Stimulated activated CD8-positive, alpha-beta memory T cell treated with anti-CD3 and anti-CD28 coated beads, Interleukin-15, amount 100 ng/mL, for 48 hours (primary cell): ENCODE data around the gene CCDC82.

Experiments used
- DNase-seq, 2 donors: peaks; one replicate each; pipeline ENCODE4 v3.0.0-alpha.2; 2020; ENCODE audit warnings: low read depth in 2 of 2

Gene CCDC82

DNA sequence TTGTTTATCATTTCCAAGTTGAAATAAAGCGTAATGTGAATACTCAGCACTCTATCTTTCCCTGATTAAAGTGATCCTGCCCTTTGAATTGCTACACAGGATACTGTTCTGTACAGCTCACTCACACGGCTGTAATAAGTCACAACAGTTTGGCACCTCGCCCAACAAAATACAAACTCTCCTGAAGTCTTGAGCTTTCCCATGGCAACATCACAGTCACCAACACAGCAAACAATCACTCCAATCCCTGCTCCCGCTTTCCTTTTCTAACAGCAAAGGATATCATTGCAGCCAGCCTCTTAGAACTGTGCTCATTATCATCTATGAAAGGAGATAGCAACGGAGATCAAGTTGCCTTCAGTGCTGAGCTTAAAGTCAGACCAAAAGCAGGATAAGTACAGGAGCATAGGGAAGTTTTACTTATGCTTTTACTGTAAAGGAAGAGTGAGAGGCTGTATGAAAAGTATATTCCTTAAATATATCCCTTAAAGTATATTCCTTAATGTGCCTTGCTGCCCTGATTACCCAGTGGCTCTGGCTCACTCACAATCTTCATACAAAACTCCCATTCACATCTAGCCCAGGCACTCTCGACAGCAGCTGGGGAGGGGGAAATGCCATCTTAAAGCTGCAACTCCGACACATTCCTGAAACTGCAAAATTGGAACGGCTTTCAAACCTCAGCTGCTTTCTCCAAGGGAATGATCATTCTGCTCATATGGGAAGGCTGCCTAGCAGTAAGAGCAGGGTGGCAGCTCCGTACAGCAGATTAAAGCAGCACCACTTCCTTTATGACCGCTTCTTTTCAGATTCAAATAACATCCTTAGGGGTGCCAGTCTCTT lies 82.6 kb downstream of the CCDC82 start:
- DNase-seq, result no peak

DNA sequence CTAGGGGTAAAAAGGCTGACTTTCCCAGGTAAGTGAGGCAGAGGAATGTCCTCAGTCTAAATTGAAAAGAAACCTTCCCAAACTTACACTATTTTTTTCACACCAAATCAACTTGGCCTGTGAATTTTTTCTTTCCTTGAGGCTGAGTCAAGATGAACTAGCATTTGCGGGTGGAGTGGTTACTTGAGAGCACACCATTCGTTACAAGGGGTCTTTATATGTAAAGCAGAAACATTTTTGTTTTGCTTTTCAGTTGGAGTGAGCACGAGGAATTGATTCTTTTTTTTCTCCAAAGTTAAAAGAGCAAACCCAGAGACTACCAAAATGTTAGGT lies 83.1 kb downstream of the CCDC82 start:
- no peak for DNase-seq

DNA sequence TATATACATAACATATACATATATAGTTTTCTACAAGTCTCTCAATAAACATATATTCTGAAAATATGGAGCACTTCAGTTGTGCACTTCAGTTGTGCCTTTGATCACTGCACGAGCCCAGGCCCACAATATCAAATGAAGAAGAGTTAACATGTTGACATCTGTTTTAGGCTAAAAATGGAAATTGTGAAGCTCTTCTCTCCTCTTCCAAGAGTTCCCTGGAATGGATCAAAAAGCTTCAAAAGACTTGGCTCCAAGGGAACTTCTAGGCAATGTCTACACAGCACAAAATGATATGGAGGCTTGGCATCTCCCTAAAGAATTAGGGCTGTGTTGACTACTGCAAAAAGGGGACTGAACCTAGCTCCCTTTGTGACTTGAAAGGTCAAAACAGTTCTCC lies 83.6 kb downstream of the CCDC82 start:
- no peak for DNase-seq

DNA sequence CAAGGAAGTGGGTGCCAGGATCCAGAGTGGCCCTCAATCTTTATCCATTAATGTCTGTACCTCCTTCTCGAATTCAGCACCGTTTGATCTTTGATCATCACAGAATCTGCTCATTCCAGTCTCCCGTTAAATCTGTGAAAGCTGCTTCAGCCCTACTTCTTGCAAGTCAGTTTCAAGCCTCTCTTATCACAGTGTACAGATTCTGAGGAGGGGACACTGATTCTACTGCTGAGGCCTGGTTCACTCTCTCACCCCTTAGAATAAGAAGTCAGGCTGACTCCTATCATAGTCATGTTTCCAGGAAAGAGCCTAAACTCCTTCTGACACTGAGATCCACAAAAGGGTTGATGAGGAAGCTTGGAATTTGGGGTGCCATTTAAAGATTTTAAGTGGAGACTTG lies 85.7 kb downstream of the CCDC82 start:
- no peak for DNase-seq

DNA sequence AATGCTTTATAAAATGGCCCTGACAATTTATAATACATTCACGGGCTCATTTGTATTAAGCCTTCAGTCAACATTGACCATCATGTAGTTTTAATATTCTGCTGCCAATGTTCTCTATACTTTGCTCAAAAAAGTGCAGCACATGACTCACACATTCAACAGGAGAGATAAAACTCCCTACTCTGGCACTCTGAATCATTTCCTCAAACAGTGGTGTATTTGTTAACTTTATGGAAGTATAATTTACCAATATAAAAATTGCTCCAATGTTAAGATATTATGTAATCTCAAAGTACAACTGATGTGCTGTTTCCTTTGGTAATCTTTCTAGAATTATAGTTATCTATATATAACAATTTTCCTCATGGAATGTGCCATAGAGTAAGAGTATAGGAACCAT lies 86.6 kb downstream of the CCDC82 start:
- no peak for DNase-seq
